ENCODE results near the gene TPT1.
A peak's percentile ranks its signal among the peaks of the same experiment; 100 is the strongest.

The TPT1 gene

DNA sequence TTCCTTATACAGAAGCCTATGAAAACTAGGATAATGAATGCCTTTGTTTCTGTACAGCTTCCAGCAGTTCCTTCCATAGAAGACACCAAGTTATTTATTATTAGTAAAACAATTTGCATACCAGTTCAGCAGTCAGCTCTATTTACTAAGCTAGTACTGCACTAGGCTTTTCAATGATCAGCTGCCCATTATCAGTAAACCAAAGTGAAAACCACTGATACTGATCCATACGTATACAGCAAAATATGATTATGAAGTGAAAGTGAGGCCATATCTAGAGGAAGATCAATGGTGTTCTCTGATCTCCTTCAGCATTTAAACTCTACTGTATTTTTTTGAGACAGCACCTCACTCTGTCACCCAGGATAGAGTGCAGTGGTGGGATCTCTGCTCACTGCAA lies 3.2 kb downstream of the TPT1 start:
- Histone ChIP-seq H3K27ac (no peak overlapping the region), H3K36me3 (ENCODE audit: insufficient read depth) (peaks cover 14% of the 10 kb centered on the region; the same call in 1 of the 2 replicates), H3K4me2 (peak overlapping the region; percentile 98; the same call in 1 of the 2 replicates), H3K4me3 (IDR thresholded peaks at IDR 0.05; ENCODE audit: insufficient read depth, low read depth, low read length) (no peak overlapping the region), H4K20me1 (ENCODE audit: insufficient read depth) (peaks cover 33% of the 10 kb centered on the region), H2AFZ (ENCODE audit: low read depth) (no peak overlapping the region), H3K27me3 (ENCODE audit: insufficient read depth, low read depth) (no peaks in the 10 kb centered on the region), H3K9ac (no peak overlapping the region), H3K79me2 (ENCODE audit: insufficient read depth, low read depth) (peaks cover 24% of the 10 kb centered on the region), H3K4me1 (ENCODE audit: low read depth, poor library complexity, severe bottlenecking) (peaks cover 21% of the 10 kb centered on the region)
- TF ChIP-seq, protein P1, sequence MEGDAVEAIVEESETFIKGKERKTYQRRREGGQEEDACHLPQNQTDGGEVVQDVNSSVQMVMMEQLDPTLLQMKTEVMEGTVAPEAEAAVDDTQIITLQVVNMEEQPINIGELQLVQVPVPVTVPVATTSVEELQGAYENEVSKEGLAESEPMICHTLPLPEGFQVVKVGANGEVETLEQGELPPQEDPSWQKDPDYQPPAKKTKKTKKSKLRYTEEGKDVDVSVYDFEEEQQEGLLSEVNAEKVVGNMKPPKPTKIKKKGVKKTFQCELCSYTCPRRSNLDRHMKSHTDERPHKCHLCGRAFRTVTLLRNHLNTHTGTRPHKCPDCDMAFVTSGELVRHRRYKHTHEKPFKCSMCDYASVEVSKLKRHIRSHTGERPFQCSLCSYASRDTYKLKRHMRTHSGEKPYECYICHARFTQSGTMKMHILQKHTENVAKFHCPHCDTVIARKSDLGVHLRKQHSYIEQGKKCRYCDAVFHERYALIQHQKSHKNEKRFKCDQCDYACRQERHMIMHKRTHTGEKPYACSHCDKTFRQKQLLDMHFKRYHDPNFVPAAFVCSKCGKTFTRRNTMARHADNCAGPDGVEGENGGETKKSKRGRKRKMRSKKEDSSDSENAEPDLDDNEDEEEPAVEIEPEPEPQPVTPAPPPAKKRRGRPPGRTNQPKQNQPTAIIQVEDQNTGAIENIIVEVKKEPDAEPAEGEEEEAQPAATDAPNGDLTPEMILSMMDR (conservative IDR thresholded peaks at IDR 0.05; ENCODE audit: low read depth, low read length) = no peak

GRCh38 chr13:45337395-45337794 lies 3.6 kb downstream of the TPT1 start:
- no peak overlapping the region for H3K4me2 ChIP-seq
- peaks cover 14% of the 10 kb centered on the region; the same call in 1 of the 2 replicates for H3K36me3 ChIP-seq (ENCODE audit: insufficient read depth)
- no peak overlapping the region for H3K27ac ChIP-seq
- peaks cover 24% of the 10 kb centered on the region for H3K79me2 ChIP-seq (ENCODE audit: insufficient read depth, low read depth)
- no peak overlapping the region for H2AFZ ChIP-seq (ENCODE audit: low read depth)
- H4K20me1 ChIP-seq (ENCODE audit: insufficient read depth) = peaks cover 33% of the 10 kb centered on the region
- no peaks in the 10 kb centered on the region for H3K27me3 ChIP-seq (ENCODE audit: insufficient read depth, low read depth)
- H3K4me1 ChIP-seq (ENCODE audit: low read depth, poor library complexity, severe bottlenecking) = peaks cover 19% of the 10 kb centered on the region
- TF ChIP-seq, protein P1 (conservative IDR thresholded peaks at IDR 0.05; ENCODE audit: low read depth, low read length) = no peak
- no peak overlapping the region for H3K9ac ChIP-seq
- no peak overlapping the region for H3K4me3 ChIP-seq (IDR thresholded peaks at IDR 0.05; ENCODE audit: insufficient read depth, low read depth, low read length)

- no peak overlapping the region for H3K9ac ChIP-seq
- peaks cover 16% of the 10 kb centered on the region for H3K4me1 ChIP-seq (ENCODE audit: low read depth, poor library complexity, severe bottlenecking)
- no peak overlapping the region for H2AFZ ChIP-seq (ENCODE audit: low read depth)
- peaks cover 24% of the 10 kb centered on the region for H3K79me2 ChIP-seq (ENCODE audit: insufficient read depth, low read depth)
- H3K36me3 ChIP-seq (ENCODE audit: insufficient read depth) = peaks cover 14% of the 10 kb centered on the region; the same call in 1 of the 2 replicates
- H4K20me1 ChIP-seq (ENCODE audit: insufficient read depth) = peaks cover 33% of the 10 kb centered on the region
- no peak overlapping the region for H3K4me2 ChIP-seq
- TF ChIP-seq, protein P1 (conservative IDR thresholded peaks at IDR 0.05; ENCODE audit: low read depth, low read length) = no peak
- no peaks in the 10 kb centered on the region for H3K27me3 ChIP-seq (ENCODE audit: insufficient read depth, low read depth)
- no peak overlapping the region for H3K27ac ChIP-seq
- no peak overlapping the region for H3K4me3 ChIP-seq (IDR thresholded peaks at IDR 0.05; ENCODE audit: insufficient read depth, low read depth, low read length)
Measured at GRCh38 chr13:45336025-45336800, 4.8 kb downstream of the TPT1 start.

GRCh38 chr13:45335397-45336024 lies 5.5 kb downstream of the TPT1 start:
- H3K27me3 ChIP-seq (ENCODE audit: insufficient read depth, low read depth) = no peaks in the 10 kb centered on the region
- peaks cover 21% of the 10 kb centered on the region for H3K79me2 ChIP-seq (ENCODE audit: insufficient read depth, low read depth)
- H2AFZ ChIP-seq (ENCODE audit: low read depth) = no peak overlapping the region
- TF ChIP-seq, protein P1 (conservative IDR thresholded peaks at IDR 0.05; ENCODE audit: low read depth, low read length) = no peak
- peaks cover 33% of the 10 kb centered on the region for H4K20me1 ChIP-seq (ENCODE audit: insufficient read depth)
- peaks cover 14% of the 10 kb centered on the region; the same call in 1 of the 2 replicates for H3K36me3 ChIP-seq (ENCODE audit: insufficient read depth)
- H3K4me1 ChIP-seq (ENCODE audit: low read depth, poor library complexity, severe bottlenecking) = peaks cover 16% of the 10 kb centered on the region
- H3K27ac ChIP-seq = no peak overlapping the region
- no peak overlapping the region for H3K9ac ChIP-seq
- no peak overlapping the region for H3K4me3 ChIP-seq (IDR thresholded peaks at IDR 0.05; ENCODE audit: insufficient read depth, low read depth, low read length)
- H3K4me2 ChIP-seq = no peak overlapping the region
